ENCODE measurements around the gene PDGFC. TPM values are rescaled to one million over a fixed set of nuclear protein-coding genes. Genes with fewer than 3 reads are reported as not detected.
A peak's percentile ranks its signal among the peaks of the same experiment; 100 is the strongest.

PDGFC gene
- total and polyA plus RNA-seq, 2 donors (not counting 3 experiments of a cell fraction or from before 2014, with no cell fraction given): 2.7 to 5.3 TPM

- Histone ChIP-seq H3K79me2 (ENCODE audit: control insufficient read depth, insufficient read depth, low read length) (no peaks in the 10 kb centered on the region), H3K4me3 (replicated peaks in 1 of 3; ENCODE audit: insufficient read depth in 1 of 3, low read depth in 1 of 3, low read length in 3 of 3) (no peak overlapping the region), H3K9me1 (replicated peaks; ENCODE audit: control insufficient read depth, extremely low read depth, insufficient read depth, low read length) (no peaks in the 10 kb centered on the region), H2AFZ (ENCODE audit: low read depth, low read length) (no peak overlapping the region), H3K4me2 (ENCODE audit: insufficient read depth, low read length) (no peak overlapping the region), H4K20me1 (replicated peaks; ENCODE audit: control insufficient read depth, extremely low read depth, insufficient read depth, low read length) (no peaks in the 10 kb centered on the region), H3K9ac (replicated peaks; ENCODE audit: extremely low read depth, insufficient read depth, low read length) (no peak overlapping the region), H3K27ac (ENCODE audit: insufficient read depth, low read depth, low read length) (no peak overlapping the region), H3K9me3 (replicated peaks; ENCODE audit: control insufficient read depth, insufficient read depth, low read length) (no peaks in the 10 kb centered on the region), H3K27me3 (ENCODE audit: control insufficient read depth in 2 of 2, insufficient read depth in 2 of 2, low read length in 2 of 2) (no peaks in the 10 kb centered on the region), H3K36me3 (ENCODE audit: control insufficient read depth in 2 of 2, extremely low read depth in 1 of 2, insufficient read depth in 2 of 2, low read length in 2 of 2) (no peaks in the 10 kb centered on the region), H3K4me1 (ENCODE audit: control insufficient read depth, extremely low read depth, insufficient read depth, low read length) (peaks cover 7% of the 10 kb centered on the region)
- no peak for TF ChIP-seq EZH2 (IDR thresholded peaks at IDR 0.05; ENCODE audit: borderline replicate concordance, low read depth, low read length, severe bottlenecking)
- TF ChIP-seq MYC (IDR thresholded peaks at IDR 0.05; ENCODE audit: low read depth, low read length): no peak
- ChIA-PET CTCF (no interaction called here), POLR2A (no interaction called here)
- FAIRE-seq (no peak), DNase-seq (ENCODE audit: low read depth, low spot score) (no peak)
- intact Hi-C loops (cut with micrococcal nuclease) (loop anchor here (5.0 kb wide), 1 partner anchor 212 kb away; no protein-coding TSS in a partner anchor), dilution Hi-C loops (cut with MboI; ENCODE audit: extremely low pct_ligation_motif_present, low sequenced_read_pairs) (no loop called here)
- no TSS peak for BruUV-seq (replicated peaks)
These were observed 216.6 kb downstream of the PDGFC start for GRCh38 chr4:156754832-156755570.

DNA sequence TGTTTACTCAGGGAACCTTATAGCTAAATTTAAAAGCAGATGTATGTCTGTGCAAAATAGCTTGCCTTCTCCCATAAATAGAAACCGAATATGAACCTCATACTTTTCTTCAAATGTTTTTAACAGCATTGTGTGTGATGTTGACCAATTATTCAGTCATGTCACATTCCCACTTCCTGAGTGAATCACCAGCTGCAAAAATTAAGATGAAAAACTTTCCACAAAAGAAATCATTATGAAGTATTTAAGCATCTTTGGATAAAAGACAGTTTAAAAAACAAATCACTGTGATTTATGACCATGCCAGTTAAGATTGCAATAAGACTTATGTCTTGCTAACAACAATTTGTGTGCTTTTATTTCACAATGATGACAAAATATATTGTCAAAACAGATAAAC, 220.1 kb downstream of the PDGFC start:
- Histone ChIP-seq H3K27ac (ENCODE audit: insufficient read depth, low read depth, low read length) (no peak overlapping the region), H3K27me3 (ENCODE audit: control insufficient read depth in 2 of 2, insufficient read depth in 2 of 2, low read length in 2 of 2) (no peaks in the 10 kb centered on the region), H3K4me3 (replicated peaks in 1 of 3; ENCODE audit: insufficient read depth in 1 of 3, low read depth in 1 of 3, low read length in 3 of 3) (no peak overlapping the region), H3K4me2 (ENCODE audit: insufficient read depth, low read length) (peak overlapping the region; percentile 14), H3K36me3 (ENCODE audit: control insufficient read depth in 2 of 2, extremely low read depth in 1 of 2, insufficient read depth in 2 of 2, low read length in 2 of 2) (no peaks in the 10 kb centered on the region), H3K9me1 (replicated peaks; ENCODE audit: control insufficient read depth, extremely low read depth, insufficient read depth, low read length) (no peaks in the 10 kb centered on the region), H3K79me2 (ENCODE audit: control insufficient read depth, insufficient read depth, low read length) (no peaks in the 10 kb centered on the region), H2AFZ (ENCODE audit: low read depth, low read length) (peak overlapping the region; percentile 31), H3K9me3 (replicated peaks; ENCODE audit: control insufficient read depth, insufficient read depth, low read length) (no peaks in the 10 kb centered on the region), H3K9ac (replicated peaks; ENCODE audit: extremely low read depth, insufficient read depth, low read length) (no peak overlapping the region), H3K4me1 (ENCODE audit: control insufficient read depth, extremely low read depth, insufficient read depth, low read length) (peaks cover 7% of the 10 kb centered on the region), H4K20me1 (replicated peaks; ENCODE audit: control insufficient read depth, extremely low read depth, insufficient read depth, low read length) (no peaks in the 10 kb centered on the region)
- dilution Hi-C loops (cut with MboI; ENCODE audit: extremely low pct_ligation_motif_present, low sequenced_read_pairs) (no loop called here), intact Hi-C loops (cut with micrococcal nuclease) (loop anchor here (5.0 kb wide), 1 partner anchor 216 kb away; no protein-coding TSS in a partner anchor)
- FAIRE-seq (peak; percentile 85), DNase-seq (ENCODE audit: low read depth, low spot score) (peak; percentile 65)
- peak; percentile 59 for TF ChIP-seq JUN (IDR thresholded peaks at IDR 0.05; ENCODE audit: borderline replicate concordance, insufficient read depth, insufficient read length, low read depth)
- no peak for TF ChIP-seq EZH2 (IDR thresholded peaks at IDR 0.05; ENCODE audit: borderline replicate concordance, low read depth, low read length, severe bottlenecking)
- no peak for TF ChIP-seq MYC (IDR thresholded peaks at IDR 0.05; ENCODE audit: low read depth, low read length)
- TF ChIP-seq FOS (IDR thresholded peaks at IDR 0.05; ENCODE audit: borderline replicate concordance, insufficient read depth, low read length): peak; percentile 85
- ChIA-PET CTCF (interaction anchor here (1.4 to 2.0 kb wide), 3 partner anchors 18 to 277 kb away, joined by 4 to 10 read pairs (median 4); no protein-coding TSS in a partner anchor), POLR2A (no interaction called here)
- BruUV-seq (replicated peaks): no TSS peak

Measured in endothelial cell of umbilical vein (primary cell).